C4-2B (cell line): Measurements from ENCODE around the gene SH2D3C.

ENCODE experiments used
- CTCF ChIP-seq: fragments of 450-650 bp; conservative IDR thresholded peaks from 2 replicates; pipeline ENCODE4 v1.5.1; 2017; ENCODE audit warnings: mild to moderate bottlenecking
- ZFX ChIP-seq: fragments of 450-650 bp; IDR thresholded peaks from 2 replicates; pipeline ENCODE4 v1.6.1; 2017

- TF ChIP-seq CTCF (no peak), ZFX (no peak)
Observed at GRCh38 chr9:127806871-127807270, 28.4 kb upstream of the SH2D3C start.
